Astrocyte (in vitro differentiated cells and primary cell): ENCODE data around the gene ZNF609.

ENCODE experiments used
- EZH2 ChIP-seq: IDR thresholded peaks from 2 replicates; pipeline ENCODE4 v1.6.1; 2012; ENCODE audit warnings: mild to moderate bottlenecking, low read length, inconsistent platforms; ENCODE audit not compliant: insufficient read depth
- TF ChIP-seq, protein P1 (sequence below): IDR thresholded peaks from 2 replicates; pipeline ENCODE4 v1.5.1; 2011; ENCODE audit warnings: low read depth, mild to moderate bottlenecking, inconsistent platforms, low read length, moderate library complexity; ENCODE audit not compliant: insufficient read depth

DNA sequence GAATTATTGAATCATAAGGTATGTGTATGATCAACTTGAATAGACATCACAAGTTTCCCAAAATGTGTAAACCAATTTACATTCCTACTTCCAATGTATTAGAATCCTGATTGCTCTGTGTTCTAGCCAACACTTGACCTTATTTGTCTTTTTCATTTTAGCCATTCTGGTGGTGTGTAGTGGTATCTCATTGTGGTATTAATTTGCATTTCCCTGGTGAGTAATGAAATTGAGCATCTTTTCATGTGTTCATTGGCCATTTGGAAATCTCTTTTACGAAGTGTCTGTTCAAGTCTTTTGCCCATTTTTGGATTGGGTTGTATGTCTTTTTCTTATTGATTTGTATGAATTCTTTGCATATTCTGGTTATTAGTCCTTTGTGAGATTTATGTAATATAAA, 177.0 kb downstream of the ZNF609 start:
- TF ChIP-seq, protein P1, sequence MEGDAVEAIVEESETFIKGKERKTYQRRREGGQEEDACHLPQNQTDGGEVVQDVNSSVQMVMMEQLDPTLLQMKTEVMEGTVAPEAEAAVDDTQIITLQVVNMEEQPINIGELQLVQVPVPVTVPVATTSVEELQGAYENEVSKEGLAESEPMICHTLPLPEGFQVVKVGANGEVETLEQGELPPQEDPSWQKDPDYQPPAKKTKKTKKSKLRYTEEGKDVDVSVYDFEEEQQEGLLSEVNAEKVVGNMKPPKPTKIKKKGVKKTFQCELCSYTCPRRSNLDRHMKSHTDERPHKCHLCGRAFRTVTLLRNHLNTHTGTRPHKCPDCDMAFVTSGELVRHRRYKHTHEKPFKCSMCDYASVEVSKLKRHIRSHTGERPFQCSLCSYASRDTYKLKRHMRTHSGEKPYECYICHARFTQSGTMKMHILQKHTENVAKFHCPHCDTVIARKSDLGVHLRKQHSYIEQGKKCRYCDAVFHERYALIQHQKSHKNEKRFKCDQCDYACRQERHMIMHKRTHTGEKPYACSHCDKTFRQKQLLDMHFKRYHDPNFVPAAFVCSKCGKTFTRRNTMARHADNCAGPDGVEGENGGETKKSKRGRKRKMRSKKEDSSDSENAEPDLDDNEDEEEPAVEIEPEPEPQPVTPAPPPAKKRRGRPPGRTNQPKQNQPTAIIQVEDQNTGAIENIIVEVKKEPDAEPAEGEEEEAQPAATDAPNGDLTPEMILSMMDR, result no peak
- no peak for TF ChIP-seq EZH2
